Germinal center (tissue), 1 donor: ENCODE results near the gene TTBK1.
A peak's percentile ranks its signal among the peaks of the same experiment; 100 is the strongest.

Source experiments
- DNase-seq: peaks from one replicate; pipeline ENCODE4 v3.0.0; 2012; ENCODE audit warnings: mixed read lengths, low spot score

The TTBK1 gene

DNA sequence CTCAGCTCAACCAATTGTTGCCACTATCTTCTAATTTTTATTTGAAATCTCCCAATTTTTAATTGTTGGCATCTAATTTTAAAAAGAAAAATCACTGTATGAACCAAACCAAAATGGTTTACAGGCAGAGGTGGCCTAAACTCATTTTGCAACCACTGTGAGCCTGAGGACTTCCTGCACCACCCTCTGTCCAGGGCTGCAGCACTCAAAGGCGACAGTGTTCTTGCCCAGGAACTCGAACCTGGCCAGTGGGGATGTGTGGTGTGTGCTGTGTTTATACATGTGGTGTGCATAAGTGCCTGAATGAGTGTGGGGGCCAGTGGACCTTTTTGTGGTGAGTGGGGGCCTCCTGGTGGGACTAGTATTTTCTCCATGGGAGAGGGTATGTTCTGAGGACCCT is 30.4 kb downstream of the TTBK1 start:
- DNase-seq = no peak

DNA sequence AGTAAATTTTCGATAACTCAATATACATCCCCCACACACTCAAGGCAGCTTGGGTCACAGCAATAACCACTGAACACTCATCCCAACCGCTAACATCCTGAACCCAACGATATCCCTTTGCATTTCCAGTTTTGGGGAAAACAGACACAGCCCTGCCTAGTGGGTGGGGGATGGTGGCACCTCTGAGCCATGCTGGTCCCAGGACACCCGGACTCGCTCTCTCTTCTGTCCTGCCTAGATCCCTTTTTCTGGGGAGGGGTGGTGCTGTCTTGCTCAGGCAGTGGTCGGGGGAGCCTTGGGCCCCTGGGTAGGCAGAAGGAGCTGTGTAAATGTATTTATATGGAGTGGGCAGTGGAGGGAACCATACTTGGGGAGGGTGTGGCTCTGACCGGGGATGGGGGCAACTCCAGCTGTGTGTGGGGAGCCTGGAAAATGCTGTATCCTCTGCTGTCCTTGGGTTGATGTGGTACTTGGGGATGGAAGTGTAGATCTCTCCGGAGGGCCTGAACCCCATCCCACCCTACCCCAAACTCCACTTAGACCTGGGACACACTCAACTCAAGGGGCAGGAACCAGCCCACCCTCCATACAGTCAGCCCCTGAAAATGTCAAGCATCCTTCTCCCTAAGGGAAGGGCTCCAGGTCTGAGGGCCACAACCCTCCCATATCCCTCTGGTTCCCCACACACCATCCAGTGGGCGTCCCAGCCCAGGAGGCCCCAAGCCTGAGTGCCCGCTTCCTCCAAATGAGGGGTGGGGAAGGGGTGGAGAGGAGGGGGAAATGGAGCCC is 31.0 kb downstream of the TTBK1 start:
- DNase-seq = no peak

DNA sequence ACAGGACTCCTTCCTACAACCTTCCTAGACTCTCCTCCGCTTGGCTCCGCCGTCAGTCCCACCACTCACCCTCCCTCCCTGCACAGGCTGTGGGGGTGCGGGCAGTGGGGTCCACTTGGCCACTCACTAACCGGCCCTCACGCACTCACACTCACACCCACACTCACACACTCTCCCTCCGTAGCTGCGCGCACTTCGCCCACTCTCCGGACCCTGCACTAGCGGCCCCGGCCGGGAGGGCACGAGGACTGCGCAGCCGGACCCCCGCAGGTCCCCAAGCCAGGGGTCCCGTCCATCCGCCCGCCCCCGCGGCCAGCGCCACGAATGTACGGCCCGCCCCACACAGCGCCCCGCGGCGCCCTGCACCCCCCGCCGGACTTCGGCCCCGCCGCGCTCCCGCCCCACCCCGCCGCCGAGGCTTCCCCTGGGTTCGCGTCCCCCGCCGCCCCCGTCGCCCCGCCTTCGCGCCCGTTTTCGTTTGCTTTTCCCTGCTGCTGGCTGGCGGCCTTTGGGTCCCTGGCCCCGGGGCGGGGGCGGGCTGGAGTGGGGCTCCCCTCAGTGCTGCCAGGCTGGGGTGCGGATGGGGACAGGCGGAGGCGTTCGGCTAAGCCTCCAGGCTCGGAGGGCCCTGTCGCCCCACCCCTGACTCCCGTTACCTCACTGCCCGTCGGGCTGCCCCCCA is 31.8 kb downstream of the TTBK1 start:
- DNase-seq = peak; percentile 56

DNA sequence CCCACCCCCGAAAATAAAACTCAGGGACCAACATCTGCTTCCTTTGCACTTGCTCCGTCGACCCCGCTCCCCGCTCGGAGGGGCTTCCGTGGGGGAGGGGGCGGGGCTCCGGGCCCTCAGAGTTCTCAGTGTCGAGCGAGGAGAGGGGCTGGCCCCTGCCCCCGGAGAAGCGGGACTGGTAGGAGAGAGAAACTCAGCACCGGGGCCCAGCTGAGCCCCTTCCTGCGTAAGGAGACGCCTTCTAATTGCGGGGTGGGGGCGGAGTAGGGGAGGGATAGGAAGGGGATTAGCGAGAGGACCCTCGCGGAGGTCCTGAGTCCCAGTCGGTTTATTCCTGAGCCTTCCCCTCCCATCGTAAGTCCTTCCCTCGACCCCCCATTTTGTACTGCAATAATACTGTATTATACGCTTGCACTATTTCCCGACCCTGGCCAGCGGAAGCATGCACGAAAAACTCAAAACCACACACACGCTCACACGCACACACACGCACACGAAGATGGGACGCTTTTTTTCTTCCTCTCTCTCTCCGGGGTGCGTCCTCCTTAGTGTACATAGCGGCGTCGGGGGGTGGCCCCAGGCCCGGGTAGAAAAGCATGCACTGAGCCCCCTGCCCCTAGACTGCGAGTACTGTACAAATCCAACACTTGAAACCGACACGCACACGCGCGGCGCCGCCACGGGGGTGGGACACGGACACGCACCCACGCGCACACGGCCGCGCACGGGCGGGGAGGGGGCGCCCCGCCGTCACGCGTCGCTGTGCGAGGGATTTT is 32.7 kb downstream of the TTBK1 start:
- DNase-seq = no peak

DNA sequence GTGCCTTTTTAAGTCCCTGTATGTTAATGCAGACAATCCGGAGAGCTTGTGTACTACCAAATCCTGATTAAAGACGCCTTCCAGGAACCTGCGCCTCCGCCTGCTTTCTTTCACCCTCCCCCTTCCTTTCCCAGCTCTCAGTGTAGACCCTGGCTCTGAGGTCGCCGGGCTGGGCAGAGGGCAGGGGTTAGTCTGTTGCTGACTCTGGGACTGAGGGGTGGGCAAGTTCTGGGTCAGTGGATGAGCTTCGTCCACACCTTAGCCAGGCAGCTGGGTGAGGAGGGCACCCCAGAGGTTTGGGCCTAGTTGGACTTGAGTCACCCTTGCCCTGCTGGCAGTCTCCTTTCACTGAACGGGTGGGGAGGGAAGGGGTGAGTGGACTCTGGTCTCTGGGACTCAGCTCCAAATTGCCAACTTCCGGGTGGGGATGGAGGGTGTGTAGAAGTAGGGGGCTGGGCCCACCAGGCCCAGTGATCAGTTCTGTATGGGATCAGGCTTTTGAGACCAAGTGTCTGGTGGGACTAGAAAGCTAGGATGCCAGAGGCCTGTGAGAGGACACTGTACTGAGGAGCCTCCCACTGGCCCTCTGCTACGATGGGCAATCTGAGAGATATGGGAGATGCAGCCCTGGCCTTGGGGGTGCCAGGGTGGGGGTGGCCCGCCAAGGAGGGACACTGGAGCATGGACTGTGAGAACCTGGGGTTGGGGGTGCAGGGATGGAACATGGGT is 33.5 kb downstream of the TTBK1 start:
- no peak for DNase-seq

DNA sequence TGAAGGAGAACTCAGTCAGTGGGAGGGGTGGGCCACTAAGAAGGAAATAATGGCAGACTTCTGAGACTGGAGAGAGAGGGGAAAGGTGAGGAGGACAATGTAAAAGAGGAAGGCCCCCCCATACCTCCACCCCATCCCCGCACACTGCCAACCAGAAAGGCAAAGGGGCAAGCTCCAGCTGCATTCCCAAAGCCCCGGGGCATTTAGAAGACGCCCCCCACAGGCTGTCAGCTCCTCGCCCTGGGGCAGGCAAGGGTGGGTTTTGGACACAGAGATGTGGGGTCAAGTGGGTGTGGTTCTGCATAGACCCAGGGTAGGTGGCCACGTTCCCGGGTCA is 34.0 kb downstream of the TTBK1 start:
- no peak for DNase-seq

DNA sequence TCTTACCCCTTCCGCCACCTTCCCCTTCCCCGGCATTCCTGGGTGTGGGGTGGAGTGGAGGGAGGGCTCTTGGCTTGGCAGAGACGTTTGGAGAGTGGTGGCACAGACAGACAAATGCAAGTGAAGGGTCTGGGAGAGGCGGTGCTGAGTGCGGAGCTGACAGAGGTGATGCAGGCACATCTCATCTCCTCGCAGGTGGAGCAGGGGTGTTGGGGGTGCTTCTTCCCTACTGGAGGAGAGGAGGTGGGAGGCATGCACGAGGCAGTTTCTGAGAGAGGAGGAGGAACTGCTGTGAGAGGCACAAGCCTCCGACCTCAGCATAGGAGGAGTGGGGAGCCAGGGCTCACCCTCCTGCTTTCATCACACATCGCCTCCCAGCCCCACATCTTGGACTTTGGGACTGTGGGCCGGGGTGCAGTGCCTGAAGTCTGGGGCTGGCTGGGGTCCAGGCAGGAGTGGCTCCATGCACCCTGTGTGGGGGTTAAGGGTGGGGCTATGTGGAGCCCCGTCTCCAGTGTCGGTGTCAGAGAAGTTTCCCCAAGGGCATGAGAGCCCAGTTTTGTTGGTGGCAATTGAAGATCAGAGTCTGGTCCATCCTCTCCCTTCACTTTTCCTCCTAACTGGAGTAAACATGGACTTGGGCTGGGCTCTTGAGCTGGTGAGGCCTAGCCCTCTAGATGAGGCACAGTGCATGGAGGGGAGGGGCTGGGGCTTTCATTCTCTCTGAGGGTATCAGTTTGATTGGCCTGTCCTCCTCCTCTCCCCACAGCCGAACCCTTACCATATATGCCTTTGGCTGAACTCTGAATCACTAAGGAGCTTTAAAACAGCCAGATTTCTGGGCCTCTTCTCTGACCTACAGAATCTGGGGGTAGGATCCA is 34.6 kb downstream of the TTBK1 start:
- no peak for DNase-seq

DNA sequence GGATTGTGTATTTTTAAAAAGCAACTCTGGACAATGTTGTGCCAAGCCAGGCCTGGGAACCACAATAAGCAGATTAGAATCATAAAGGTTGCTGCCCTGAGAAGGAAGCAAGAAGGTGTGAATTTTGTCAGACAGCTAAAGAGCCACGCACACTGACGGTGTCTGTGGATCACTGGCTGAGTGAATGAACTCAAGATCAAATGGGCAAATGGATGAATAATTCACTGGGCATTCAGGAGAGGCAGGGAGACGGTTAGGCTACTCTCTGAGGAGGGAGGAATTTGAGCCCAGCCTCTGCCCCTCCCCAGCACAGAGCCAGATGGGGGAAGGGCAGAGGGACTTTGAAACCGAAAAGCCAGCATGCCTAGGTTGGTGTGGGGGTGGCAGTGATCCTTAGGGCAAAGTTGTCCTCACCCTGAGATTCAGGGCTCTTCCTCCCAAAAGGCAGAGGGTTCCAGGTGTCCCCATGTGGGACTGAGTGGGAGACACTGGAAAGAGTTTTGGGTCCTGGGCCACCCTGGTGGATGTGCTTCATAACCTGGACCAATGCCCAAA is 35.3 kb downstream of the TTBK1 start:
- DNase-seq = no peak

DNA sequence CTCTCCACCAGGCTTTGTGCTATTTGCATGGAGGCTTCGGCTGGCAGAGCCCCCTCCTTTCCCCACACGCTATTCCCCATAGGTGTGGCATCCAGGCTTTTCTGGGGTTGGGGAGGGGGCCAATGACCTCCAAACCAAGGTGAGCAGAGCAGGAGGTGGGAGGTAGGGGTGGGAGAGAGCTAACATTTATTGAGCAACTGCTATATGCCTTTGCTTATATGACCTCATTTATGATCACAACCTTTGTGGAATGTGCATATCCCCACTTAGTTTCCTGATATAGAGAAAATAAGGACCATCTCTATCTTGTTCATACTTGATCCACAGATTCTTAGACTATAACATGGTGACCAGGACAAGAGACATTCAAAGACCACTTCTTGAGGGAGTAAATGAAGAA is 37.0 kb downstream of the TTBK1 start:
- no peak for DNase-seq

DNA sequence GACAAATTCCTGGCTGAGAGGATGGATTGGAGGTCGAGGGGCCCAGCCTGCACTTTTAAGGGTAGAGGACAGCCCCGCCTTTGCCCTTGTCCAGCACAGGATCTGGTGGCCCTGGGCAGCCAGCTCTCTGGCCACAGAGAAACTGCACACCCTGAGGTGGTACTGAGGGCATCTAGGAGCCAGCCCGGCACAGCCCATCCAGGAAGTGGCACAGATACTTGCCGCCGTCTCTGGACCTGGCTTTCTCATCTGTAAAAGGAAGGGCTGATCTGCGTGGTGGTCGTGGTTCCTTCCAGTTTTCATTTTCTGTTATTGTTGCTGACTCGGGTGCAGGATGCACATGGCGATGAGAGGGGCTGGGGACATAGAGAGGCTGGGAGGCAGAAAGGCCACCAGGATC is 38.8 kb downstream of the TTBK1 start:
- no peak for DNase-seq

DNA sequence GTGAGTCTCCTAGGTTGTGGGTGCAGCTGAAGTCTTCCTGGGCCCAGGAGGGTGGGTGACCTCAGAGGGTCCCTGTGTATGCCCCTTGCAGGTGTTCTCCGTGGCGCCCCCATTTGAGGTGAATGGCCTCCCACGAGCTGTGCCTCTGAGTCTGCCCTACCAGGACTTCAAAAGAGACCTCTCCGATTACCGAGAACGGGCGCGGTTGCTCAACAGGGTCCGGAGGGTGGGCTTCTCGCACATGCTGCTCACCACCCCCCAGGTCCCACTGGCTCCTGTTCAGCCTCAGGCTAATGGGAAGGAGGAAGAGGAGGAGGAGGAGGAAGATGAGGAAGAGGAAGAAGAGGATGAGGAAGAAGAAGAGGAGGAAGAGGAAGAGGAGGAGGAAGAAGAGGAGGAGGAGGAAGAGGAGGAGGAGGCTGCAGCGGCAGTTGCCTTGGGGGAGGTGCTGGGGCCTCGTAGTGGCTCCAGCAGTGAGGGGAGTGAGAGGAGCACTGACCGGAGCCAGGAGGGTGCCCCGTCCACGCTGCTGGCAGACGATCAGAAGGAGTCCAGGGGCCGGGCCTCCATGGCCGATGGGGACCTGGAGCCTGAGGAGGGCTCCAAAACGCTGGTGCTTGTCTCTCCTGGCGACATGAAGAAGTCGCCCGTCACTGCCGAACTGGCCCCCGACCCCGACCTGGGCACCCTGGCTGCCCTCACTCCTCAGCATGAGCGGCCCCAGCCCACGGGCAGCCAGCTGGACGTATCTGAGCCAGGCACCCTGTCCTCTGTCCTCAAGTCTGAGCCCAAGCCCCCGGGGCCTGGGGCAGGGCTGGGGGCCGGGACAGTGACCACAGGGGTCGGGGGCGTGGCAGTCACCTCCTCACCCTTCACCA is 39.6 kb downstream of the TTBK1 start:
- no peak for DNase-seq

DNA sequence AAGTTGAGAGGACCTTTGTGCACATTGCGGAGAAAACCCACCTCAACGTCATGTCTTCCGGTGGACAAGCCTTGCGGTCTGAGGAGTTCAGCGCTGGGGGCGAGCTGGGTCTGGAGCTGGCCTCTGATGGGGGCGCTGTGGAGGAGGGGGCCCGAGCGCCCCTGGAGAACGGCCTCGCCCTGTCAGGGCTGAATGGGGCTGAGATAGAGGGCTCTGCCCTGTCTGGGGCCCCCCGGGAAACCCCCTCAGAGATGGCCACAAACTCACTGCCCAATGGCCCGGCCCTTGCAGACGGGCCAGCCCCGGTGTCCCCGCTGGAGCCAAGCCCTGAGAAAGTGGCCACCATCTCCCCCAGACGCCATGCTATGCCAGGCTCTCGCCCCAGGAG is 40.2 kb downstream of the TTBK1 start:
- DNase-seq = no peak

DNA sequence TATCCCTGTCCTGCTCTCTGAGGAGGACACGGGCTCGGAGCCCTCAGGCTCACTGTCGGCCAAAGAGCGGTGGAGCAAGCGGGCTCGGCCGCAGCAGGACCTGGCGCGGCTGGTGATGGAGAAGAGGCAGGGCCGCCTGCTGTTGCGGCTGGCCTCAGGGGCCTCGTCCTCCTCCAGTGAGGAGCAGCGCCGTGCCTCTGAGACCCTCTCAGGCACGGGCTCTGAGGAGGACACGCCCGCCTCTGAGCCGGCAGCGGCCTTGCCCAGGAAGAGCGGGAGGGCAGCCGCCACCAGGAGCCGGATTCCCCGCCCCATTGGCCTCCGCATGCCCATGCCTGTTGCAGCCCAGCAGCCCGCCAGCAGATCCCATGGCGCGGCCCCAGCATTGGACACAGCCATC is 40.6 kb downstream of the TTBK1 start:
- no peak for DNase-seq

DNA sequence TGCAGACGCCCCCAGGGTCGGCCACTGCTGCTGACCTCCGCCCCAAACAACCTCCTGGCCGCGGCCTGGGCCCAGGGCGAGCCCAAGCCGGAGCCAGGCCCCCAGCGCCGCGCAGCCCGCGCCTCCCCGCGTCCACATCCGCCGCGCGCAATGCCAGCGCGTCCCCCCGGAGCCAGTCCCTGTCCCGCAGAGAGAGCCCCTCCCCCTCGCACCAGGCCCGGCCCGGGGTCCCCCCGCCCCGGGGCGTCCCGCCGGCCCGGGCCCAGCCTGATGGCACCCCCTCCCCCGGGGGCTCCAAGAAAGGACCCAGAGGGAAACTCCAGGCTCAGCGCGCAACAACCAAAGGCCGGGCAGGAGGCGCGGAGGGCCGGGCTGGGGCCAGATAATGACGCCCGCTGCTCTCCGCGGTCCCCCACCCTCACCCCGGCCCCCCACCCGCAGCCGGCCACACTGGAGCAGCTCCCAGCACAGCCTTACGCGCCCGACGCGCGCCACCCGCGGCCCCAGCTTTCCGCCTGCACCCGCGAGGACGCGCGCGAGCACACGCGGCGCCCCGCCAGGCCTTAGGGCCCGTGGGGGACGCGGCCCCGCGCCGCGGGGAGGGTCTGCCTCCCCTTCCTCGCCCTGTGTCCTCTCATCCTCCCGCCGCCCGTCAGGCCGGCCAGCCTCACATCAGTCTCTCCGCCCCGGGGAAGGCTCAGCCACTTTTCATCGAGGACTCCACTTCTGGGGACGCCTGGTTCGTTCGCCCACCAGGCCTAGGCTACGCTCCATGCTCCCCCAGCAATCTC is 41.9 kb downstream of the TTBK1 start:
- no peak for DNase-seq

DNA sequence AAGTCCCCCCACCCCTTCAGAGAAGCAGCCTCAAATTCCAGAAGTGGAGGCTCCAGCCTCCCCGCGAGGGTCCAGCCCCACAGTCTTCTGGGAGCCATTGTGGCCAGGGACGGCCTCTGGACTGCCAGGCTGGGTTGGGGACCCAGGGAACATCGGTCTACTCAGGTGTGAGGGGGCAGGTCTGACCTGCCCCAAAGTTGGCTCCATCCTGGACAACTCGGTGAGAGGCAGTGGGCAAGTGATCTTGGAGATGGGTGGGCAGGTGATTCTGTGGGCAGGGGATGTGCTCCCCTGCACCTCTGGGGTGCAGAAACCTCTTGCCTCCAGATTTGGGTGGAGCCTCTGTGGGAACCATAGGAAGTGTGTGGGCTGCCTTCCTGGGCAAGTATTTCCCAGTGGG is 42.6 kb downstream of the TTBK1 start:
- DNase-seq = no peak

DNA sequence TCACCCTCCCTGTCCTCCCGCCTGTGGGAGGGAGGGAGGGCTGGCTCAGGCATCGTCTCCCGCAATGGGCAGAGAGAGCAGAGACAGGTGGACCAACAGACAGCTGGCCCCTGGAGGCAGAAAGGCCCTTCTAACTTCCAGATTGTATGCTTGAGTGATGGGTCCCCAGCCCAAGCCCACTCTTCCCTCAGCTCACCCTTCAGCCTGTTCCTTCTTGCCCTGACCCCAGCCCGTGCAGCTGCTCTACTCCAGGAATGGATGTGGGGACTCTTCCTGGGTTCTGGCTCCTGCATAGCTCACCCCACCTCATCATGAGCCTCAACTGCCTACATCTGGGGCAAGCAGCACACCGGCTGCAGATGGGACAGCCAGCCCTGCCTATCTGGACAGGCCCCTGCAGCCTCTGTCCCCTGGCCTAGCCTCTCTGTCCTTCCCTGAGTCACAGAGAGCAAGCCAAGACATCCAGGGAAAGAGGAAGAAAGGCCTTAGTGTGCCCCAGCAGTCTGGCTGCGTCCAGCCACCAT is 43.2 kb downstream of the TTBK1 start:
- no peak for DNase-seq

DNA sequence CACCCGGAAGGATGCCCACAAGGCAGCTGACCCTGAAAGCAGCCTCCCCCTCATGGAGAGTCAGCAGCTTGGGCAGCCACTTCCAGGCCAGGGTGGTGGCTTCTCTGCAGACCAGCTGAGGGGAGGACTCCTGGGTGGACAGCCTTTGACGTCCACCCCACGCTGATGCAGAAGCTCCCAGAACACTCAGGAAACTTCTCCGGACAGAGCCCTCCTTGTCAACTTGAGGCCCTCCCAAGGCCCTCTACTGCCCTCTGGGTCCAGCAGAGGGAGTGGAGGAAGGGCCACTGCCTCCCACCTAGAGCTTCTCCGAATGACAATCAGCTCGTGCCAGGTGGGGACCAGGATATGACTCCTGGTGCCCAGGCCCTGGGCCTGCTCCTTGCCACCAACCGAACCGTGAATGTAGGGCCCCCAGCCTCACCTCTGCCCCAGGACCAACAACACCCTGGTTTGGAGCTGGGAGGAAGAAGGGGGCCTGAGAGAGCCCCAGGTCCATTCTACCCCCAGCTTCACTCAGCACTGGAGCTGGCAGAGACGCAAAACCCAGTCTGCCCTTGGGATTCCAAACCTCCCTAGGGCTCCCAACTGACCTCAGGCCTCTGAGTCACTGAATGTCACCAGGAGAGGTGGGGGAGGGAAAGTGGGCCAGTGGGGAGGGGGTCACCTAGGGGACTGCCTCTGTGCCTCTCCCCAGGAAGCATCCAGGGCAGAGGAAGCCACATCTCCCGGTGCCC is 43.9 kb downstream of the TTBK1 start:
- no peak for DNase-seq
